ENCODE measurements around the gene DISP3.

- TF ChIP-seq CTCF (IDR thresholded peaks at IDR 0.05) (no peak), POLR2A (IDR thresholded peaks at IDR 0.05) (no peak)
These were observed 40.7 kb downstream of the DISP3 start for GRCh38 chr1:11519629-11520031.

All from thyroid gland (tissue), 4 donors.